GM18508 (cell line): ENCODE results near the gene SIGLEC14.
"Not testable (repeated sequence)": the region's sequence is repeated elsewhere in the genome, so short reads cannot be mapped to it uniquely, and the experiment has no call there.

Source experiments
- ATAC-seq: cut with Tn5 transposase; IDR thresholded peaks from one replicate; pipeline ENCODE4 v1.9.1; 2021; ENCODE audit warnings: moderate number of reproducible peaks; ENCODE audit not compliant: insufficient read depth, unreplicated experiment

The SIGLEC14 gene, protein sequence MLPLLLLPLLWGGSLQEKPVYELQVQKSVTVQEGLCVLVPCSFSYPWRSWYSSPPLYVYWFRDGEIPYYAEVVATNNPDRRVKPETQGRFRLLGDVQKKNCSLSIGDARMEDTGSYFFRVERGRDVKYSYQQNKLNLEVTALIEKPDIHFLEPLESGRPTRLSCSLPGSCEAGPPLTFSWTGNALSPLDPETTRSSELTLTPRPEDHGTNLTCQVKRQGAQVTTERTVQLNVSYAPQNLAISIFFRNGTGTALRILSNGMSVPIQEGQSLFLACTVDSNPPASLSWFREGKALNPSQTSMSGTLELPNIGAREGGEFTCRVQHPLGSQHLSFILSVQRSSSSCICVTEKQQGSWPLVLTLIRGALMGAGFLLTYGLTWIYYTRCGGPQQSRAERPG

DNA sequence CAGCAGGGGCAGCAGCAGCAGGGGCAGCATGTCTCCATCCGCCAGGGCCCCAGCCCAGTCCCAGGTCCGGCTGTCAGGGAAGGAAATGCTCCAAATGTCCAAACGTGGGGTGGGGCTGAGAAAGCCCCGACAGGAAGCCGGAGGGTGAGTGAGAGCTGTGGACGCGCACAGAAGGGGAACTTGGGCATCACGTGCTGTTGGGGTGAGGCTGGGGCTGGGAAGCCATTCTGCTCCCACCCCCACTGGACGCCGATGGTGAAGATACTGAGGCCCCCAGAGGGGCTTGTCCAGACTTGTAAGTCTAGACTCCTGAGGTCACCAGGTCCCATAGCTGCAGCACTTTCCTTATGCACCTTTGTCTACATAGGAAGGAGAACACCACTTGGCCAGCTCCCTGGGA is at the start of gene SIGLEC14:
Gene SIGLEC14, minus strand, starts transcription at position 96 of the 400 bp plus-strand sequence. Its CDS starts 66 bp downstream, at position 30.
- not testable (repeated sequence) for ATAC-seq

DNA sequence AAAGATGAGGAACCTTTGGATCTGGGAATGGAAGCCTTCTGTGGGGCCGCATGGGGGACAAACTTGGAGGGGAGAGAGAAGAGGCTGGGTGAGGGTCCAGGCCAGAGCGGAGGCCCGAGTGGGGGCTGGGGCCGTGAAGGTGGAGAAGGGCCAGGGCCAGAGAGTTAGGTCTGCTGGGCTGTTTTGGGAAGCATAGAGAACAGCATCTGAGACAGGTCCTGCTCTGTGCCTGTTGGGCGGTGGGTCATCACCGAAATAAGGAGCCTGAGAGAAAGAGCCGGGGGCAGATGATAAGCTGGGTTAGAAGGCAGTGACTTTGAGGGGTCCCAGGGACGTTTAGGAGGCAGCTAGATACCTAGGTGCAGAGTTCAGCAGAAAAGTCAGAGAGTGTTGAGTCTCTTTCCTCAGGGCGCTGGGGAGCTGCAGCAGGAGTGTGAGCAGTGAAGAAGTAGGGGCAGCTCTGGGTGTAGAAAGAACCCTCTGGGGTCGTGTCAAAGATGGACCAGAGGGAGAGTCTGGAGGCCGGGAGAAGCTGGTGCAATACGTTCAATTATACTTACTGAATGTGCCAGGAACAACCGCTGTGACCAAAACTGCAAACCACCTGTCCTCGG is 49.2 kb upstream of the SIGLEC14 start:
- ATAC-seq = no peak

DNA sequence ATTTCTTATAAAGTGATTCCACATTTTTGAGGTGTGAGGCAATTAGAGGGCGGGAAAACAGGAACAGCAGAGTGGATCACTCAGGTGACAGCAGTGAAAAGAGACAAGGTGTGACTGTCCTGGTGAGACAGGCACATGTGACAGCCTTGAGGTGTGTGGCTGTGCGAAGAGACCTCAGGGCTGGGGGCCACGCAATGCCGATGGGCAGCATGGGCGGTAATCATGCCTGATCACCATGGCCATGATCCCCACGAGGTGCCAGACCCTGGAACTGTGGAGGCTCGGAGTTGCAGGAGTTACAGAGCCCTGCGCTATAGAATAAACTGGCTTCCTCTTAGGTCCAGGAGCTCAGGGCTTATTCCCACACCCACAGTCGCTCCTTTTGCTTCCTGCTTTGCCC is 48.5 kb upstream of the SIGLEC14 start:
- no peak for ATAC-seq

DNA sequence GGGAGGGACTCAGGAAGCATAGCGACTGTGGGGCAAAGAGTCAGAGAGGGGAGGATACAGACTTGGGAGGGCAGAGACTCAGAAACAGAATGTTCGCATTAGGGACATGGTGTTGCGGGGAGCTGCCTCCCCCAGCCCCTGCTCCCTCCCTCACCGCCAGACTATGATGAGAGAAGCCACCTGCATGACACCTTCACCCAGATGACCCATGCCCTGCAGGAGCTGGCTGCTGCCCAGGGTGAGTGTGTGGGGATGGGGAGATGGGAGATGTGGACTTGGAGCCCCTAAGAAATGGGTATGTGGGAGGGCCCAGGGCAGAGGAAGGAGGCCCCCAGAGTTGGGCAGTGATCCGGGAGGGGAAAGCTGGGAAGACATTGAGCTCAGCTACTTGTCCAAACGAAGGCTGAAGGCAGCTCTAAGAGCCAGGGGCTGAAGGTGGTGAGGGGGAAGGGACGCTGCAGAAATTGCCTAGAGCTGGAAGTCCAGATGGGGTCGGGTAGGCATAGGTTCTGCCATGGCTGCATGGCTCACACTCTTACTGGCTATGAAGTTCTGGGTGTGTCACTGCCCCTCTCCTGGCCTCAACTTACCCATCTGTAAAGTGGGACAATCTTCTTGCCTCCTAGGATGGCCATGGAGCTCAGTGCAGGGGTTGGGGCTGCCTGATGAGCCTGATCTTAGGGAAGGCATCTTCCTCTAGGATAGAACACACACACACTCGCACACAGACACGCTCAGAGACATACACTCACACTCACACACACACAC is 47.9 kb upstream of the SIGLEC14 start:
- no peak for ATAC-seq

DNA sequence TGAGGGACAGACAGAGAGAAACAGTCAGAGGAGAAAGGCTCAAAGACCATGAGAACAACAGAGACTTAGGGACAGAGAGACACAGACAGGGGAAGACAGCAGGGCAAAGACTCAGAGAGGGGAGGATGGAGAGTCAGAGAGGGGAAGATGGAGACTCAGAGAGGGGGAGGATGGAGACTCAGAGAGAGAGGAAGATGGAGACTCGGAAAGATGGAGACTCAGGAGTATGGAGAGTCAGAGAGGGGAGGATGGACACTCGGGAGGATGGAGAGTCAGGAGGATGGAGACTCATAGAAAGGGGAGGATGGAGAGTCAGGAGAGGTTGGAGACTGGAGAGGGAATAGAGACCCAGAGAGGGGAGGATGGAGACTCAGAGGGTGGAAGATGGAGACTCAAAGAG is 47.2 kb upstream of the SIGLEC14 start:
- no peak for ATAC-seq

DNA sequence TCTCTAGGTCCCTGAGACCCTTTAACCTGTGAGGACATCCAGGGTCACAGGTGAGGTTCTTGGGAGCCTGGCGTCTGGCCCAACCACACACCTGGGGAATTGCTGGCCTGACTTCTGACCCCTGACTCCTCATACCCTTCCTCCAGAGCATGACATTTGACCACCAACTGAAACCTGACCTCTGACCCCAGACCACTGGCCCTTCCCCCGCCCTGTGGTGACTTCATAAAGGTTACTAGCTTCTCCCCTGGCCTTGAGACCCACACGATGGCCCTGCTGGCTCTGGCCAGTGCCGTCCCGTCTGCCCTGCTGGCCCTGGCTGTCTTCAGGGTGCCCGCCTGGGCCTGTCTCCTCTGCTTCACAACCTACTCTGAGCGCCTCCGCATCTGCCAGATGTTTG is 46.6 kb upstream of the SIGLEC14 start, which contains the start of gene SPACA6:
Gene SPACA6, plus strand, starts transcription at position 71 of the 400 bp plus-strand sequence. Its CDS starts 197 bp downstream, at position 268.
- no peak for ATAC-seq

DNA sequence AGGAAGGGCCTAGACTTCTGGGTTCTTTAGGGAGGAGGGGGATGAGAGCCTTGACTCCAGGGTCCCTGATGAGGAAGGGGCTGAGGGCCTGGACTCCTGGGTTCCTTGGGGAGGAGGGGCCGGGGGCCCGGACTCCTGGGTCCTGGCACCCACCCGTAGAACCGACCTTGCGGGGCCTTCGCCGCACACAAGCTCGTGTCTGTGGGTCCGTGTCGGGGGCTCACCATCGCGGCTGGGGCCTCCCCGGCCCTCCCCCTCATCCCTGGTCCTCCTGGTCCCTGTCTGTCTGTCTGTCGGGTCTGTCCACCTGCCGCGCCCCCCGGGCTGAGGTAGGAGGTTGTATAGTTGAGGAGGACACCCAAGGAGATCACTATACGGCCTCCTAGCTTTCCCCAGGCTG is 45.8 kb upstream of the SIGLEC14 start:
- ATAC-seq = no peak

DNA sequence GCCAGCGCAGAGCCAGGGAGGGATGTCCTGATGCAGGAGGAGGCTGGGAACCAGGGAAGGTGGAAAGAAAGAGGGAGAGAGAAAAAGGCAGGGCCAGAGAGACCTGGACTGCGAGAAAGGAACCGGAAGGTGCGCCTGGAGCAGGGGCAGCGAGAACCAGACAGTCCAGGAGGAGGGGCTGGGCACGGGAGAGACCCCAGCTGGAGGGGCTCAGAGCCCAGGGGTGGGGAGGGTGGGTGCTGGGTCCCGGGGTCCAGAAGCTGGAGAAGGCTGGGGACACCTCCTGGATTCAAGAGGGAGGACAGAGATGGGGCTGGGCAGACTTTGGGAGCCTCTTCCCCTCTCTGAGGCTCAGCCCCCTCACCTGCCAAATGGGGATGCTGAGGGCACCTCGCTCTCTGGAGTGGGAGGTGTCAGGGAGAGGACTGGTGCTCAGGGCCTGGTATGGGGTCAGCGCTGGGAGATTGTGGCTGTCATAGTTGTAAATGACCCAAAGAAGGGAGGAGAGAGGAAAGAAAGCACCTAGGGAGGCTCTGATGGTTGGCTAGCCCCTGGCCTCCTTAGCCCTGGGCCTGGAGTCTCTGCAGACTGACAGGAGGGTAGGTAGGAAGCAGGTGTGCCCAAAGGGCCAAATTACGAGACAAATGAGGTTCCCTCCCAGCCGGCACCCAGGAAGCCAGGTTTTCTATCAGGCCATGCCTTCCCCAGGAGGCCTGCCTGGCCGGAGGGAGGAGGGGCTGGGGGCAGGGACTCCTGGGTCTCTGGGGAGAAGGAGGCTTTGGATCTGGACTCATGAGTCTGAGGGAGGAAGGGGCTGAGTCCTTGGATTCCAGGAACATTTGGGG is 45.2 kb upstream of the SIGLEC14 start:
- no peak for ATAC-seq

DNA sequence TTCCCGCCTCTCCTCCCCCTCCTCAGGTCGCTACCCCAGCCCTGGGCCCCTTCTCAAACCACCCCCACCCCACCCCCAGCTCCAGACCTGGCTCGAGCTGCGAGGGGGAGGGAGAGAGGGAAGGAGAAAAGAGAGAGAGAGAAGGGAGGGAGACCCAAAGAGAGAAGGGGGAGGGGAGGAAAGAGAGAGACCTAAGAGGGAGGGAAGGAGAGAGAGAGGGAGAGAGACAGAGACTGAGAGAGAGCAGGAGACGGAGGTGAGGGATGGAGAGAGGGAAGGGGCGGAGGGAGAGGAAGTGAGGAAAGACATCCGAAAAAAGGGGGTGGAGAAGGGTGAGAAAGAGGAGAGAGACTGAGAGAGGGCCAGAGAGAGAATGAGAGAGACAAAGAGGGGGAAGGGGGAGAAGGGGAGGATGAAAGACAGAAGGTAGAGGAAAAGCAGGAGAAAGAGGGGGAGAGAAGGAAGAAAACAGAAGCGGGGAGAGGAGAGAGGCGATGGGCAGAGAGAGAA is 44.5 kb upstream of the SIGLEC14 start:
- no peak for ATAC-seq

DNA sequence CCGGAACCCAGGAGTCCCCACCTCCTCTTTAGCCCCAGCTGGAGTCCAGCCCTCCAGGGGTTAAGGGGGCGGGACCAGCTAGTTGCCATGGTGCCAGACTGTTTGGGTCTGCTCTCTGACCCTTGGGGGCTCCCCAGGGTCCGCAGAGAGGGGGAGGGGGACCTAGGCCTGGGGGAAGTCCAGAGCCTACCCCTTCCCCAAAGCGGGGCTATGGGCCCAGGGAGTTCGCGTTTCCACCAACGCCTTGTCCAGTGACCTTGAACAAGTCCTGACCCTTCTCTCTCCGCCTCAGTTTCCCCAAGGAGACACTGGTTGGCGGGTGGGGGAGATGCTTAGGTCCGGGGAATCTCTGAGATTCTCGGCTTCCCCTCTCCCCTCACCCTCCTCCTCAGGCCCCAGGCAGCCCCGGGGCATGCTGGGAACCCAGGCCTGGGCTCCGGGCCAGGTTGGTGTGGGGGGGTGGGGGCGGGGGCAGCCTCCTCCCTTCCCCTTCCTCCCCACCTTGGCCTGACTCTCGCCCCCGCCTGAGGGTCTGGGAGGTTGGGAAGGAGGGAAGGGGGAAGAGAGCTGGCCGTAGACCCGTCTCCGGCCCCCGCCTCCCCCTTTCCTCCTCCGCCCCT is 43.9 kb upstream of the SIGLEC14 start:
- ATAC-seq = no peak

DNA sequence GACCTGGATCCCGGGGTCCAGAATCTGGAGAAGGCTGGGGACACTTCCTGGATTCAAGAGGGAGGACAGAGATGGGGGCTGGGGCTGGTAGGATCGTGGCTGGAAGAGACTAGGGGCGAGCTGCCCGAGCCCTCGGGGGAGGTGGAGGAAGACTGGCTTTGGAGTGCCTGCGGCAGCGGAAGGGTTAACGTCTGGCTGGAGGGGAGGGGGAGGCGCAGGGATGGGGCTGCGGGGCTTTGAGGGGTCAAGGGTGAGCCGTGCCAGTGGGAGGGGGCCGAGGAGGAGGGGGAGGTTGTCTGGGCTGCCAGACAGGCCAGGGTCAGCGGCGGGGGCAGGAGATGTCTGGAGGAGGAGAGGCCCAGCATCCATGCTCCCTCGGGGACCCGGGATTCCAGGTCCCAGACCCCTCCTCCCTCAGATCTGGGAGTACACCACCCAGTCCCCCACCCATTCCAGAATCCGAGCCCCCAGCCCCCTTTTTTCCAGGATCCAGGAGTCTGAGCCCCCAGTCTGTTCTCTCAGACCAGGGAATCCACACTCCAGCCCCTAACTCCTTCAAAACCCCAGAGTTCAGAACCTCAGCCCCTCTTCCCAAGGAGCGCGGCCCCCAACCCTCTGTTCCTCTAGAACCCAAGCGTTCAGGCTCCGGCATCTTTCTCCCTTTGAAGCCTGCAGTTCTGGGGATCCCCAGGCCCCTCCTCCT is 43.3 kb upstream of the SIGLEC14 start:
- no peak for ATAC-seq

DNA sequence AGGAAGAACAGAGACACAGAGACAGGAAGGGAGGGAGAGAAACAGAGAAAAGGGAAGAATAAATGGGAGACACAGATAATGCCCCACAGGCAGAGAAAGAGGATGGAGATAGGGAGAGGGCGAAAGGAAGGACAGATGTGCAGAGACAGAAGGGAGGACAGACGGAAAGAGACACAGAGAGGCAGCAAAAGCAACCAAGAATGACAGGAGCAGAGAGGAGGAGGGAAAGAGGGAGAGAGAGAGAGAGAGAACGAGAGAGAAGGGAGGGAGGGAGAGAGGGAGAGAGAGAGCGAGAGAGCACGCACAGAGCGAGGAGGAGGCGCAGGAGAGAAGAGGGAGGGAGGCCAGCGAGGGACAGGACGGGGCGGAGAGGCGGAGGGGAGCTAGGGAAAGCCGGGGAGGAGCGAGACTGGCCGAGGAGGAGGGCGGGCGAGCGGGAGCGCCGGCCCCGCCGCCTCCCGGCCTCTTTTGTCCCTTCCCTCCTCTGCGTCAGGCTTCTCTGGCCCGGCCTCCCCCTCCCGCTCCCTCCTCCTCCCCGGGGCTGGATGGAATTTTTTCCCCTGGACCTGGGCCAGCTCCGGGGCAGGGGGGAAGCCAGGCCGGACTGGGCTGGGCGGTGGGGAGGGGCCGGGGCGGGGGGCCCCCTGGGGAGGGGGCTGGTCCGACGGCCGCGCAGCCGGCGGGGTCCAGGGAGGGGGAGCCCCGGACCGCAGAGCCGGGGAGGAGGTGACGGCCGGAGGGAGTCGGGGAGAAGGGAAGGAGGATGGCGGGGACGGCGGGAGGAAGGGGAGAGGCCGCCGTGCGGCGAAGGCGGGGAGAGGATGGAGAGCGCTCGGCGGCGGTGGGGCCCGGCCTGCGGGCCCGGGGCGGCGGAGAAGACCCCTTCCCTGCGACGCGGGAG is 42.3 kb upstream of the SIGLEC14 start:
- no peak for ATAC-seq

DNA sequence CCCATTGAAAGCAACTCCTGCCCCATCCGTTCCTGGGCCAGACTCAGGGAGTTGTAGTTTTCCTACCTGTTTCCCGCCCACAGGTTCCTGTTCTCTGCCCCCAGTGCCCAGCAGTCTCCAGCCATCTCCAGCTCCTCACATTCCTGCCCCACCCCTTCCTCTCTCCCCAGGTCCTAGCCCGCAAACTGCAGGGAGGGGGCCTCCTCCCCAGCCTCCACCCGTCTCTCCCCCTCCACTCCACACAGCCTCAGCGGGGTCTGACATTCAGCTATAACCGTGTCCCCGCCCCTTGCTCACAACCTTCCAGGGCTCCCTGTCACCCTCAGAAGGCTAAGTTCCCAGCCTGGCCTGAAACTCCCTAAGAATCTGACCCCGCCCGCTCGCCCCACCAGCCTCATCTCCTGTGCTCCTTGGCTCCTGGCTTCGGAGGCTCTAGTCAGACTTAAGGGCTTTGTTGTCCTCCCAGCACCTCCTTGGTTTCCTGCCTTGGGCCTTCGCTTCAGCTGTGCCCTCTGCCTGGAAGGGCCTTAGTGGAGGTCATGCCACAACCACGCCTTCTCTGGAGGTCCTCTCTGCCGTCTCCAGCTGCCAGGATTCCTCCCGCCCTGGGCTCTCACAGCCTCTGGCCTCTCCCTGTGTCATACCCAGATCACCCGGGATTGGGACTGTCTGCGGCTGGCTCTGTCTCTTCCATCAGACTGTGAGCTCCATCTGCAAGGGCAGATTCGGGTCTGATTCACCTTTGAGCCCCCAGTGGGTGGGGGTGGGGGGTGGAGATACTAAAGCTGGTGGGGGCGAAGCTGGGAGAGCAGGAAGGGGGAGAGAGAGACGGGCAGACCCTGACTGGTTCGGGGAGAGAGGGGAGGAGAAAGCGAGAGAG is 41.4 kb upstream of the SIGLEC14 start:
- no peak for ATAC-seq

DNA sequence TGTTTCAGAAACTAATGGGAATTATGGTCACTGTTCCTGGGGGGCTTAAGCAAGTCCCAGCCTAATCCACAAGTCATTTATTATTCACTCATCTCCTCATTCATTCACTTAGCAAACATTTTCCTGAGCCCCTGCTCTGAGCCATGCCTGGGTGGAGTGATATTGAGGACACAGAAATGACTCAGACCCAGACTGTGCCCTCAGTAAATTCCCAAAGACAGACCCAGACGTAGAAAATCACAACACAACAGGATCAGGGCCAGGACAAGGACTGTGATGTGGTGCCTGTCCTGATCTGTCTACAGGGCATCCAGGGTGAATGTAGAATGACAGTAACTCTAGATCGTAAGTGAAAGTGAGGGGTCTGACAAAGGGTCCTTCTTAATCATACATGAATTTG is 39.5 kb upstream of the SIGLEC14 start:
- ATAC-seq = no peak

DNA sequence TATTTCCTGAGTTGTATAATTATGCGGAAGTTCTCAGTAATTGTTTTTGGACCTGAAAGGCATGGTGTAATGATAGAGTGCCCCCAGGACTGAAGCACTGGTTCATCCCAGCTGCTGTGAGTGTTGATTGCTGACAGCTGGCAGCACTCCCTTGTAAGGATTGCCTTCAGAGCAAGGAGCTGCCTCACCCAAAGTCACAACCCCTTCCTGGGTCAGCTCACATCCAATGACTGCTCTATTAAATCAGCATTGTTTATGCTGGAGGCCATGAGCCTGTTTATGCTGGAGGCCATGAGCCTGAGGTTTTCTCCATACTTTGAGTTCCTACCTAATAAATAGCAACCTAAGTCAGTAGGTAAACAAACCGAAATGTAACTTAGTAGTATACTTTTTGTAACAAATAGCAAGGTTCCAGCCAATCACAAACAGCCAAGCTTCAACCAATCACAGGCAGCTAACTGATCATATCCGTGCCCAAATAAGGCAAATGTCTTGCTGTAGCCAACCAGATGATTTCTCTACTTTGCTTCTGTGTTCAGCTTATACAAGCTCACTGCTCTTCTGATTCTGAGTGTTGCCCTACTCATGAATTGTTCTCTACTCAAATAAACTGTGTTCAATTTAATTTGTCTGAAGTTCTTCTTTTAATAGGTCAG is 34.8 kb upstream of the SIGLEC14 start:
- no peak for ATAC-seq

DNA sequence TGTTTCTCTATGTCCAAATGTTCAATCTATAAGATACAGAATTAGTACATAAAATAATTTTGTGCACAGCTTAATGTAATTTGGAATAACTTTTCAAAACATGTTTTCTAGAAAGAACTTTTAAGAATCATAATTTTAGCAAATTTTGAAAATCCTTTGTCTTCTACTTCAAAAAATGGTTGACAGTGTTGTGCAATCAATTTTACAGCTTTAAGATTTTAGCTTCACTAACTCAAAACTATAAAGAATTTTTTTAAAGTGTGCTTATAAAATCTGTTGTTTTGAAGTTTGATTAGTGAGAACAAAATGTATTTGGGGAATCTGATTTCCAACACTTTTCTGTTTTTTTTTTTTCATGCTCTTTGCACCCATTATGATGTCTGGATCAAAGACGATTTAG is 33.8 kb upstream of the SIGLEC14 start:
- no peak for ATAC-seq
